ENCODE measurements around the gene GALNT6.

- TF ChIP-seq, protein P1, sequence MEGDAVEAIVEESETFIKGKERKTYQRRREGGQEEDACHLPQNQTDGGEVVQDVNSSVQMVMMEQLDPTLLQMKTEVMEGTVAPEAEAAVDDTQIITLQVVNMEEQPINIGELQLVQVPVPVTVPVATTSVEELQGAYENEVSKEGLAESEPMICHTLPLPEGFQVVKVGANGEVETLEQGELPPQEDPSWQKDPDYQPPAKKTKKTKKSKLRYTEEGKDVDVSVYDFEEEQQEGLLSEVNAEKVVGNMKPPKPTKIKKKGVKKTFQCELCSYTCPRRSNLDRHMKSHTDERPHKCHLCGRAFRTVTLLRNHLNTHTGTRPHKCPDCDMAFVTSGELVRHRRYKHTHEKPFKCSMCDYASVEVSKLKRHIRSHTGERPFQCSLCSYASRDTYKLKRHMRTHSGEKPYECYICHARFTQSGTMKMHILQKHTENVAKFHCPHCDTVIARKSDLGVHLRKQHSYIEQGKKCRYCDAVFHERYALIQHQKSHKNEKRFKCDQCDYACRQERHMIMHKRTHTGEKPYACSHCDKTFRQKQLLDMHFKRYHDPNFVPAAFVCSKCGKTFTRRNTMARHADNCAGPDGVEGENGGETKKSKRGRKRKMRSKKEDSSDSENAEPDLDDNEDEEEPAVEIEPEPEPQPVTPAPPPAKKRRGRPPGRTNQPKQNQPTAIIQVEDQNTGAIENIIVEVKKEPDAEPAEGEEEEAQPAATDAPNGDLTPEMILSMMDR (CRISPR knock-in tag; IDR thresholded peaks at IDR 0.05) = no peak
- TF ChIP-seq SAP130 (CRISPR knock-in tag; IDR thresholded peaks at IDR 0.05; ENCODE audit: low read depth) = no peak
- no peak for TF ChIP-seq FOXJ3 (CRISPR knock-in tag; IDR thresholded peaks at IDR 0.05; ENCODE audit: borderline replicate concordance)
- TF ChIP-seq MXI1 (IDR thresholded peaks at IDR 0.05; ENCODE audit: borderline replicate concordance, low read depth, low read length) = no peak
Observed at GRCh38 chr12:51405801-51406207, 14.6 kb upstream of the GALNT6 start.

Data from HepG2 (cell line).